ENCODE measurements around the gene RBM8A. TPM values are rescaled to one million over a fixed set of nuclear protein-coding genes. Genes with fewer than 3 reads are reported as not detected.
A peak's percentile ranks its signal among the peaks of the same experiment; 100 is the strongest.

The RBM8A gene
- polyA plus RNA-seq, 3 donors = 91.5 to 171 (median 115) TPM

DNA sequence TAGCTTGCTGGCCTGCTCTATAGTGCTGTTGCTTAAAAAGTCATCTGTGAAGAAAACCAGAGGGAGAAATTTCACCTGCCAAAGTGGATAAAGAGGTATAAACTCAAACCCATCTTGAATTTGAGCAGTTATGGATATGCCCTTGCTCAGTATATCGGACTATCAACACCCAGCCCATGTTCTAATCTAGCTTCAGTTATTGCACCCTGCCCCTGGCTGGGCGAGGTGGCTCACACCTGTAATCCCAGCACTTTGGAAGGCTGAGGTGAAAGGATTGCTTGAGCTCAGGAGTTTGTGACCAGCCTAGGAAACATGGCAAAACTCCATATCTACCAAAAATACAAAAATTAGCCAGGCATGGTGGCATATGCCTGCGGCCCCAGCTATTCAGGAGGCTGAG is 17.2 kb upstream of the RBM8A start:
- no peaks in the 10 kb centered on the region for H3K79me2 ChIP-seq (ENCODE audit: insufficient read depth, low read length)
- H3K27me3 ChIP-seq (ENCODE audit: control insufficient read depth in 2 of 2, insufficient read depth in 2 of 2, low read length in 2 of 2) = no peaks in the 10 kb centered on the region
- Mint-ChIP-seq H3K36me3 (peaks cover 37 to 64% of the 10 kb centered on the region in 2 donors), H3K4me3 (no peak overlapping the region), H3K27ac (no peak overlapping the region), H3K9me3 (peaks cover 0 to 2% (median 0%) of the 10 kb centered on the region in 7 donors), H3K27me3 (ENCODE audit: low read depth in 3 of 3) (peaks cover 0 to 2% (median 0%) of the 10 kb centered on the region in 3 donors), H3K4me1 (no peaks in the 10 kb centered on the region)
- no peak overlapping the region for H3K4me2 ChIP-seq (replicated peaks; ENCODE audit: extremely low read depth, low read length, poor library complexity, severe bottlenecking)
- H3K9ac ChIP-seq (ENCODE audit: insufficient read depth, low read length, poor library complexity, severe bottlenecking) = no peak overlapping the region
- DNase-seq = no peak
- no peak overlapping the region for H3K27ac ChIP-seq (ENCODE audit: low read depth in 1 of 2, low read length in 2 of 2)
- WGBS (ENCODE audit: insufficient coverage) = no CpG with 5 or more reads among the region's 3 CpGs
- no peak overlapping the region for H3K4me3 ChIP-seq (replicated peaks in 1 of 3; ENCODE audit: low read depth in 2 of 3, low read length in 3 of 3)
- no peaks in the 10 kb centered on the region for H3K9me3 ChIP-seq (replicated peaks in 1 of 2; ENCODE audit: control insufficient read depth in 1 of 2, insufficient read depth in 1 of 2, low read length in 2 of 2)
- intact Hi-C loops (cut with micrococcal nuclease) = no loop called here
- no peak overlapping the region for H2AFZ ChIP-seq (ENCODE audit: insufficient read depth, low read depth, low read length, poor library complexity, severe bottlenecking)
- no peaks in the 10 kb centered on the region for H4K20me1 ChIP-seq (ENCODE audit: insufficient read depth, low read length)
- TF ChIP-seq, protein P1, sequence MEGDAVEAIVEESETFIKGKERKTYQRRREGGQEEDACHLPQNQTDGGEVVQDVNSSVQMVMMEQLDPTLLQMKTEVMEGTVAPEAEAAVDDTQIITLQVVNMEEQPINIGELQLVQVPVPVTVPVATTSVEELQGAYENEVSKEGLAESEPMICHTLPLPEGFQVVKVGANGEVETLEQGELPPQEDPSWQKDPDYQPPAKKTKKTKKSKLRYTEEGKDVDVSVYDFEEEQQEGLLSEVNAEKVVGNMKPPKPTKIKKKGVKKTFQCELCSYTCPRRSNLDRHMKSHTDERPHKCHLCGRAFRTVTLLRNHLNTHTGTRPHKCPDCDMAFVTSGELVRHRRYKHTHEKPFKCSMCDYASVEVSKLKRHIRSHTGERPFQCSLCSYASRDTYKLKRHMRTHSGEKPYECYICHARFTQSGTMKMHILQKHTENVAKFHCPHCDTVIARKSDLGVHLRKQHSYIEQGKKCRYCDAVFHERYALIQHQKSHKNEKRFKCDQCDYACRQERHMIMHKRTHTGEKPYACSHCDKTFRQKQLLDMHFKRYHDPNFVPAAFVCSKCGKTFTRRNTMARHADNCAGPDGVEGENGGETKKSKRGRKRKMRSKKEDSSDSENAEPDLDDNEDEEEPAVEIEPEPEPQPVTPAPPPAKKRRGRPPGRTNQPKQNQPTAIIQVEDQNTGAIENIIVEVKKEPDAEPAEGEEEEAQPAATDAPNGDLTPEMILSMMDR (IDR thresholded peaks at IDR 0.05) = no peak
- H3K4me1 ChIP-seq (ENCODE audit: control insufficient read depth in 1 of 2, insufficient read depth in 2 of 2, low read length in 2 of 2) = no peaks in the 10 kb centered on the region
- H3K36me3 ChIP-seq (replicated peaks in 1 of 2; ENCODE audit: control insufficient read depth in 1 of 2, insufficient read depth in 2 of 2, low read length in 2 of 2) = peaks cover 8 to 58% of the 10 kb centered on the region in 2 donors

DNA sequence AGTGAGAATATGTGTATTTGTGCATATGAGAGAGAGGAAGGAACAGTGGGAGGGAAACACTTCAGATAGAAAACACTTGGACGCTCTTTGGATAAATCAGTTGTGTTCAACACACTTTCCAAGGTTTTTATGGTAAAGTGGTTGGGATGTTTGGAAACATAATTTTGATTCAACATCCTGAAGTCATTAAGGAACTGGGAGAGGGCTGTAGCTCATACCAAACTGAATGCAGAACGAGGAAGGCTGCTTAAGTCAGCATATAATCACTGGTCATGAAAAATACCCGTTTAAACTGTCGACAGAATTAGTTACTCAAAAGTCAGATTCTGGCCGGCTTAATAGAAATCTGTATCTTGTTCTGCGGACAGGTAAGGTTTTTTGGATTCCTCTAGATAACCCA is 15.6 kb upstream of the RBM8A start:
- DNase-seq = no peak
- no peak overlapping the region for H2AFZ ChIP-seq (ENCODE audit: insufficient read depth, low read depth, low read length, poor library complexity, severe bottlenecking)
- no peak overlapping the region for H3K4me3 Mint-ChIP-seq
- H4K20me1 ChIP-seq (ENCODE audit: insufficient read depth, low read length) = no peaks in the 10 kb centered on the region
- H3K4me1 Mint-ChIP-seq = no peaks in the 10 kb centered on the region
- intact Hi-C loops (cut with micrococcal nuclease) = no loop called here
- H3K9me3 Mint-ChIP-seq = no peaks in the 10 kb centered on the region
- peaks cover 38 to 73% of the 10 kb centered on the region in 2 donors for H3K36me3 Mint-ChIP-seq
- H3K27ac ChIP-seq (ENCODE audit: low read depth in 1 of 2, low read length in 2 of 2) = no peak overlapping the region
- H3K27ac Mint-ChIP-seq = peak overlapping the region in 1 of 7 donors; percentile 45
- H3K27me3 ChIP-seq (ENCODE audit: control insufficient read depth in 2 of 2, insufficient read depth in 2 of 2, low read length in 2 of 2) = no peaks in the 10 kb centered on the region
- no peaks in the 10 kb centered on the region for H3K79me2 ChIP-seq (ENCODE audit: insufficient read depth, low read length)
- no peaks in the 10 kb centered on the region for H3K9me3 ChIP-seq (replicated peaks in 1 of 2; ENCODE audit: control insufficient read depth in 1 of 2, insufficient read depth in 1 of 2, low read length in 2 of 2)
- H3K4me3 ChIP-seq (replicated peaks in 1 of 3; ENCODE audit: low read depth in 2 of 3, low read length in 3 of 3) = no peak overlapping the region
- peaks cover 0 to 3% (median 0%) of the 10 kb centered on the region in 3 donors for H3K27me3 Mint-ChIP-seq (ENCODE audit: low read depth in 3 of 3)
- no peak overlapping the region for H3K4me2 ChIP-seq (replicated peaks; ENCODE audit: extremely low read depth, low read length, poor library complexity, severe bottlenecking)
- H3K36me3 ChIP-seq (replicated peaks in 1 of 2; ENCODE audit: control insufficient read depth in 1 of 2, insufficient read depth in 2 of 2, low read length in 2 of 2) = peaks cover 8 to 47% of the 10 kb centered on the region in 2 donors
- no peak overlapping the region for H3K9ac ChIP-seq (ENCODE audit: insufficient read depth, low read length, poor library complexity, severe bottlenecking)
- no peaks in the 10 kb centered on the region for H3K4me1 ChIP-seq (ENCODE audit: control insufficient read depth in 1 of 2, insufficient read depth in 2 of 2, low read length in 2 of 2)
- TF ChIP-seq, protein P1 (IDR thresholded peaks at IDR 0.05) = no peak
- 95% methylated on average over 5 of the region's 6 CpGs for whole genome bisulfite sequencing (ENCODE audit: insufficient coverage)
